HCT116 (cell line): Measurements from ENCODE around the gene PLAGL1. TPM values are rescaled to one million over a fixed set of nuclear protein-coding genes. Genes with fewer than 3 reads are reported as not detected.

Experiments used
- ATAC-seq: fragments of 200-7000 bp; cut with Tn5 transposase; 2 replicates; pipeline ENCODE4 v1.9.1; 2020; ENCODE audit warnings: mild to moderate bottlenecking, moderate library complexity
- BruUV-seq: library from RNA; stranded (reverse); fragments of 400-500 nt; replicated peaks from 2 replicates; lab custom pipeline; 2021; lab: Mats Ljungman, UMichigan
- CTCF ChIA-PET: fragments of 300-600 bp; sonication (Branson Sonifier 250); formaldehyde crosslinking; loops from one replicate; lab custom pipeline; 2021; ENCODE audit warnings: antibody characterized with exemption; lab: Charles Lee
- POLR2A ChIA-PET: fragments of 300-600, 350-600 bp; sonication (Branson Sonifier 250); formaldehyde crosslinking; loops from one replicate; lab custom pipeline; 2021; ENCODE audit warnings: antibody characterized with exemption; lab: Charles Lee
- RAD21 ChIA-PET, 2 experiments: fragments of 300-600 bp; sonication (Branson Sonifier 250); formaldehyde crosslinking; loops; one replicate each; lab custom pipeline; 2023; ENCODE audit warnings: low total read pairs in 2 of 2; ENCODE audit not compliant: uncharacterized antibody in 2 of 2, unreplicated experiment in 2 of 2, low non-redundant PET in 1 of 2; lab: Charles Lee
- DNase-seq: peaks from one replicate; pipeline ENCODE4 v3.0.0-alpha.2; 2010; ENCODE audit warnings: low read depth, low spot score
- H2AFZ ChIP-seq: fragments of 200-600 bp; shearing (Covaris generic), sonication (generic); 2 replicates; pipeline ENCODE4 v1.6.1; 2017; ENCODE audit warnings: low read depth, mixed run types, mixed read lengths, antibody characterized with exemption, low read length; ENCODE audit not compliant: poor library complexity, severe bottlenecking
- H3K27ac ChIP-seq: 2 replicates; pipeline ENCODE4 v1.5.1; 2012; ENCODE audit warnings: low read depth, low read length
- H3K27me3 ChIP-seq: fragments of 200-600 bp; sonication (generic); 2 replicates; pipeline ENCODE4 v1.6.1; 2016; ENCODE audit warnings: mixed run types, low read length, mixed read lengths; ENCODE audit not compliant: insufficient read depth
- H3K36me3 ChIP-seq, 2 experiments: fragments of 200-500 bp in 1 of 2; fragments of 200-600 bp in 1 of 2; sonication (Bioruptor generic) in 1 of 2; sonication (generic) in 1 of 2; 2 replicates each; pipeline versions ENCODE4 v1.5.1 to v1.6.1; 2014 to 2016; ENCODE audit warnings: low read length in 2 of 2, inconsistent platforms in 1 of 2, mixed read lengths in 1 of 2, mixed run types in 1 of 2; ENCODE audit not compliant: insufficient read depth in 2 of 2, control insufficient read depth in 1 of 2
- H3K4me1 ChIP-seq, 2 experiments: fragments of 200-600 bp in 1 of 2; sonication (generic) in 1 of 2; 2 replicates each; pipeline versions ENCODE4 v1.5.1 to v1.6.1; 2012 to 2017; ENCODE audit warnings: low read length in 2 of 2, inconsistent platforms in 1 of 2, mild to moderate bottlenecking in 1 of 2, mixed read lengths in 1 of 2, mixed run types in 1 of 2, moderate library complexity in 1 of 2; ENCODE audit not compliant: insufficient read depth in 2 of 2, control insufficient read depth in 1 of 2
- H3K4me2 ChIP-seq: fragments of 200-600 bp; sonication (generic); 2 replicates; pipeline ENCODE4 v1.6.1; 2017; ENCODE audit warnings: mixed run types, low read length, mixed read lengths
- H3K4me3 ChIP-seq, 2 experiments: fragments of 200-600 bp in 1 of 2; sonication (generic) in 1 of 2; replicated peaks in 1 of 2; 2 replicates each; pipeline ENCODE4 v1.5.1; 2011 to 2016; ENCODE audit warnings: low read length in 2 of 2, control low read depth in 1 of 2, low read depth in 1 of 2, mild to moderate bottlenecking in 1 of 2, mixed read lengths in 1 of 2, mixed run types in 1 of 2
- H3K79me2 ChIP-seq: fragments of 200-600 bp; sonication (generic); 2 replicates; pipeline ENCODE4 v1.6.1; 2017; ENCODE audit warnings: mild to moderate bottlenecking, mixed run types, low read length, moderate library complexity, mixed read lengths; ENCODE audit not compliant: insufficient read depth
- H3K9ac ChIP-seq: fragments of 200-600 bp; sonication (generic); 2 replicates; pipeline ENCODE4 v1.6.1; 2016; ENCODE audit warnings: low read length, mixed read lengths
- H3K9me2 ChIP-seq: fragments of 200-600 bp; sonication (generic), shearing (Covaris generic); 2 replicates; pipeline ENCODE4 v1.6.1; 2017; ENCODE audit warnings: mixed run types, mild to moderate bottlenecking, moderate library complexity; ENCODE audit not compliant: insufficient read depth
- H3K9me3 ChIP-seq, 2 experiments: fragments of 200-500 bp in 1 of 2; fragments of 200-600 bp in 1 of 2; sonication (Bioruptor generic) in 1 of 2; sonication (generic) in 1 of 2; 2 replicates each; pipeline ENCODE4 v1.6.1; 2014 to 2017; ENCODE audit warnings: low read length in 2 of 2, mixed read lengths in 2 of 2, inconsistent platforms in 1 of 2, low read depth in 1 of 2, mild to moderate bottlenecking in 1 of 2, mixed run types in 1 of 2, moderate library complexity in 1 of 2; ENCODE audit not compliant: control insufficient read depth in 1 of 2, insufficient read depth in 1 of 2
- H4K20me1 ChIP-seq: fragments of 200-600 bp; sonication (generic), shearing (Covaris generic); 2 replicates; pipeline ENCODE4 v1.6.1; 2017; ENCODE audit warnings: mixed run types, mild to moderate bottlenecking, moderate library complexity; ENCODE audit not compliant: insufficient read depth
- CBX3 ChIP-seq: IDR thresholded peaks from 2 replicates; pipeline ENCODE4 v1.6.1; 2012; ENCODE audit warnings: low read depth
- CEBPB ChIP-seq: IDR thresholded peaks from 2 replicates; pipeline ENCODE4 v1.6.1; 2012; ENCODE audit warnings: low read depth
- EGR1 ChIP-seq: IDR thresholded peaks from 2 replicates; pipeline ENCODE4 v1.6.1; 2012; ENCODE audit warnings: low read depth
- ELF1 ChIP-seq: IDR thresholded peaks from 2 replicates; pipeline ENCODE4 v1.6.1; 2012; ENCODE audit warnings: low read depth, borderline replicate concordance
- EZH2 ChIP-seq: fragments of 200-600 bp; sonication (generic); IDR thresholded peaks from 2 replicates; pipeline ENCODE4 v1.6.1; 2017; ENCODE audit warnings: antibody characterized with exemption, mixed run types
- EZH2phosphoT487 ChIP-seq: fragments of 200-600 bp; IDR thresholded peaks from 2 replicates; pipeline ENCODE4 v1.6.1; 2018; ENCODE audit warnings: antibody characterized with exemption, borderline replicate concordance
- FOSL1 ChIP-seq: IDR thresholded peaks from 2 replicates; pipeline ENCODE4 v1.6.1; 2012; ENCODE audit warnings: low read depth
- MAX ChIP-seq: IDR thresholded peaks from 2 replicates; pipeline ENCODE4 v1.6.1; 2012
- POLR2A ChIP-seq: IDR thresholded peaks from 2 replicates; pipeline ENCODE4 v1.7.0; 2011; ENCODE audit warnings: borderline replicate concordance; ENCODE audit not compliant: insufficient read depth, insufficient read length; ENCODE audit errors: extremely low read depth
- POLR2AphosphoS5 ChIP-seq: IDR thresholded peaks from 2 replicates; pipeline ENCODE4 v1.6.1; 2011; ENCODE audit warnings: mild to moderate bottlenecking, low read depth, low read length, moderate library complexity
- RAD21 ChIP-seq: IDR thresholded peaks from 2 replicates; pipeline ENCODE4 v1.6.1; 2012; ENCODE audit warnings: low read depth, mild to moderate bottlenecking
- REST ChIP-seq: IDR thresholded peaks from 2 replicates; pipeline ENCODE4 v1.6.1; 2012; ENCODE audit warnings: low read depth
- SIN3A ChIP-seq: IDR thresholded peaks from 2 replicates; pipeline ENCODE4 v1.6.1; 2012; ENCODE audit warnings: low read depth
- SP1 ChIP-seq: IDR thresholded peaks from 2 replicates; pipeline ENCODE4 v1.6.1; 2012; ENCODE audit warnings: low read depth
- SRF ChIP-seq: IDR thresholded peaks from 2 replicates; pipeline ENCODE4 v1.6.1; 2012; ENCODE audit warnings: low read depth
- YY1 ChIP-seq: IDR thresholded peaks from 2 replicates; pipeline ENCODE4 v1.6.1; 2011; ENCODE audit warnings: low read length, low read depth, moderate library complexity, mild to moderate bottlenecking; ENCODE audit not compliant: insufficient replicate concordance; ENCODE audit errors: extremely low read depth
- ZFX ChIP-seq: fragments of 450-650 bp; IDR thresholded peaks from 2 replicates; pipeline ENCODE4 v1.6.1; 2017
- intact Hi-C: fragments of 100-400 bp; cut with micrococcal nuclease; formaldehyde crosslinking; loops from 2 replicates; pipeline ENCODE4 v1.10.0; 2022
- total RNA-seq: library from RNA; stranded (reverse); gene quantifications from one replicate; pipeline ENCODE4 v1.2.1, GENCODE V29; 2021; ENCODE audit not compliant: unreplicated experiment
- TF ChIP-seq, protein P1 (sequence below): IDR thresholded peaks from 2 replicates; pipeline ENCODE4 v1.6.1; 2012

Gene PLAGL1
- total RNA-seq, 1 experiment from 2014 or later: 35.6 TPM

- ChIA-PET POLR2A (no interaction called here), RAD21 (no interaction called here), CTCF (interaction anchor here (2.1 kb wide), 1 partner anchor 361 kb away, joined by 5 read pairs; no protein-coding TSS in a partner anchor)
- no peaks in the 10 kb centered on the region for H3K27me3 ChIP-seq
- no peaks in the 10 kb centered on the region for H4K20me1 ChIP-seq
- no peak for TF ChIP-seq POLR2A
- TF ChIP-seq, protein P1, sequence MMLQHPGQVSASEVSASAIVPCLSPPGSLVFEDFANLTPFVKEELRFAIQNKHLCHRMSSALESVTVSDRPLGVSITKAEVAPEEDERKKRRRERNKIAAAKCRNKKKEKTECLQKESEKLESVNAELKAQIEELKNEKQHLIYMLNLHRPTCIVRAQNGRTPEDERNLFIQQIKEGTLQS: no peak
- TF ChIP-seq CBX3: no peak
- TF ChIP-seq RAD21: no peak
- TF ChIP-seq FOSL1: no peak
- TF ChIP-seq REST: no peak
- no peak for TF ChIP-seq POLR2AphosphoS5
- TF ChIP-seq MAX: no peak
- TF ChIP-seq ZFX: no peak
- no peak for TF ChIP-seq SIN3A
- TF ChIP-seq CEBPB: no peak
- TF ChIP-seq YY1: no peak
- TF ChIP-seq SRF: no peak
- no peak for TF ChIP-seq EGR1
- TF ChIP-seq EZH2: no peak
- no peak for TF ChIP-seq EZH2phosphoT487
- no peak for TF ChIP-seq SP1
- no peak for TF ChIP-seq ELF1
- no TSS peak for BruUV-seq
- H3K4me3 ChIP-seq: no peak overlapping the region
- H3K79me2 ChIP-seq: no peaks in the 10 kb centered on the region
- no peak for DNase-seq
- H3K4me2 ChIP-seq: no peak overlapping the region
- H3K9ac ChIP-seq: no peak overlapping the region
- intact Hi-C loops: no loop called here
- no peaks in the 10 kb centered on the region for H3K9me3 ChIP-seq
- H2AFZ ChIP-seq: no peak overlapping the region
- no peaks in the 10 kb centered on the region for H3K36me3 ChIP-seq
- H3K27ac ChIP-seq: no peak overlapping the region
- no peaks in the 10 kb centered on the region for H3K4me1 ChIP-seq
- ATAC-seq: no peak
- no peaks in the 10 kb centered on the region for H3K9me2 ChIP-seq
Measured at GRCh38 chr6:143936347-143936746, 71.7 kb downstream of the PLAGL1 start.
